ENCODE results near the gene COASY.

The COASY gene

DNA sequence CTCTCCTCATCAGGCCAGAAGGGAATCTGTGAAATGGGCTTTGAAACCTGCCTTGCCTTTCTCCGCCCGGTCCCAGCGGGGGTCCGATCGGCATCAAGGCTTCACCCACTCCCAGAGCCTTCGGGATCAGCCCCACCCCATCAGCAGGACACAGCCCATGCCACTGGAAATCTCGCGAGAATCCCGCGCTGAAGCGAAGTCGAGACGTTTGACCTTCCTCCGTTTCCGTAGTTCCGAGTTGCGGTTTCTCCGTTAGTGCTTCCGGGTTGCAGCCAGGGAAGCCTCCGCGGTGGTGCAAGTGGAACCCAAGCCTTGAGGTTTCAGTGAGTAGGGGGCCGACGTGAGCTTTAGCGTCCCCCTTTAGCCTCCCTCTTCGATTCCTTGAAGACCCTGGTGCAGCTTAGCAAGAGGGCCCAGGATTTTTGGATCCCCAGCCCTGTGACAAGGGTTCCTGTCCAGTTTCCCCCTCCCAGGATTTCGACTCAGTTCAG lies at the start of gene COASY:
Gene COASY (plus strand): TSS at position 252 of the 491 bp plus-strand sequence. CDS start 475 bp downstream, outside the sequence.
- in situ Hi-C loops (cut with MboI; ENCODE audit: low sequenced_read_pairs) = no loop called here

DNA sequence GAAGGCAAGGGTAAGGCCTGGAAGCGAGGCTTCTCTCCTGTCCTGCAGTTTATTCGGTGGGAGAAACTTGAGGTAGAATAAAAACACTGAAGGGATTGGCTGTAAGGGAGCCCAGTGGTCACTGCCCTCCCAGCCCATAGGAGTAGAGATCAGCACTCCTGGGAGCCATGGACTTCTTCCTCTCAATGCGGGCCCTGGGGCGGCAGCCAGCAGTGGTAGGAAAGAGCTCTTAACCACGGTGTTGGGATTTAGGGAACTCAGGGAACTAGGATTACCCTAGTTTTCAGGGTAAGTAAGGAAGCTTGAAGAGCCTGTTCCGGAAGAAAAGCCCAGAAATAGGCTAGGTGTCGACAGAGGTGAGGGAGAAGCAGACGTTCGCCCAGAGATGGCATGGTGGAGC lies 49.7 kb upstream of the COASY start:
- in situ Hi-C loops (cut with MboI; ENCODE audit: low sequenced_read_pairs) = no loop called here

DNA sequence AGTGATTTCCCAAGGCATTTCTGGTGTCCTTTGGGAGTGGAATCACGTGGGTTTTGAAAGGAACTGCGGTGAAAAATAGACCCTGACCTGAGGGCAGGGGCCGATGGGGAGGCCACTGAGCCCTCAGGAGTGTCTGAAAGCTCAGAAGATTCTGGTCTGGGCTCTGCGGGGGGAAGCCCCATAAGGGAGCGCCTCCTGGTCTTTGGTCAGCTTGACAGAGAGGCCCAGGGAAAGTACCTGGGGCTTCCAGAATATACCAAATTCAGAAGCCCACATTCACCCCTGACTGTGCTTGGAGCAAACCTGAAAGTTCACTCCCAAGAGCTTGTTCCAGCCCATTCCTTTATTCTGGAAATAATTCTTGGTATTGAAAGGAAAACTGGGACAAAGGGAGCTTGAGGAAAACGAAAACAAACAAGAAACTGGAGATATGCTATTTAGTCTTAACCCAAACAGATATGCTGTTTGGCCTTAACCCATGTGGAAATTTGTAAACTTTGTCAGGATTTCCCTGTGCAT lies 49.2 kb upstream of the COASY start:
- in situ Hi-C loops (cut with MboI; ENCODE audit: low sequenced_read_pairs) = no loop called here

DNA sequence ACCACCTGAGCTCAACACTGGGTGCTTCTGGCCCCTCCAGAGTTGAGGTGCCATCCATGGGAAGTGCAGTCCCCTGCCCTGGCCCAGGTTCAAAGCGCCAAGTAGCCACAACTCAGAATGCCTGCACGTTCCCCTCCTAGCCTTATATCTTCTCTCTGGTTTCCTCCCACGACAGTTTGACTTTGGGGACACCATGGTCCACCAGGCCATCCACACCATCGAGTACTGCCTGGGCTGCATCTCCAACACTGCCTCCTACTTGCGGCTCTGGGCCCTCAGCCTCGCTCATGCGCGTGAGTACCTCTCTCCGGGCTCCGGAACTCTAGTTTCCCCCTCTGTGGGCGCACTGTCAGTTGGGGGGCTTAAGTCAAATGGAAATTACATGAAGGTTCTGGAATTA lies 48.3 kb upstream of the COASY start:
- in situ Hi-C loops (cut with MboI; ENCODE audit: low sequenced_read_pairs) = no loop called here

DNA sequence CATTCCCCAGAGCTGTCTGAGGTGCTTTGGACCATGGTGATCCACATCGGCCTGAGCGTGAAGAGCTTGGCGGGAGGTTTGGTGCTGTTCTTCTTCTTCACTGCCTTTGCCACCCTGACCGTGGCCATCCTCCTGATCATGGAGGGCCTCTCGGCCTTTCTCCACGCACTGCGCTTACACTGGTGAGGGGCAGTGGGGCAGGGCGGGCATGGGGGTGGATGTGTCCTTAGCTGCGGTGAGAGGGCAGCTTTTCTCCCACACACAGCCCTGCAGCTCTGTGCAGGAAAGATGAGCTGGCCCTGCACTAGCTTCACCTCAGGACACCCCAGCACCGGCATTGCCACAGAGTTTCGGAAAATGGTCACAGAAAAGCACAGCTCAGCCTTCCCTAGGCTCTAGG lies 47.7 kb upstream of the COASY start:
- in situ Hi-C loops (cut with MboI; ENCODE audit: low sequenced_read_pairs) = no loop called here

DNA sequence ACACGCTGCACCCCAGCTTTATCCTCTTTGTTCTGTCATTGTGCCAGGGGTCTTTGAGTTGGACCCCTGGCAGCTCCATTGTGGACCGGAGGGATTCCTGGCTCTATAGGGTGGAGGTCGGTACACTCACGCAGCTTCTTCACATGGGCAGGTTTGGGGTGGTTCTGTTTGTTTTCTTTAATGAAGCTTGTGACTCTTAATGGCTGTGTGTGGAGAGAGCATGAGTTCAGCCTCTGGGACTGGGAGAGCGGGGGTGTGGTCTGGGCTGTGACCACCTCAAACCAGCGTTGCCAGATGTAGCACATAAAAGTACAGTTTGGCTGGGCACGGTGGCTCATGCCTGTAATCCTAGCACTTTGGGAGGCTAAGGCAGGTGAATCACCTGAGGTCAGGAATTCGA lies 47.1 kb upstream of the COASY start:
- in situ Hi-C loops (cut with MboI; ENCODE audit: low sequenced_read_pairs) = no loop called here

DNA sequence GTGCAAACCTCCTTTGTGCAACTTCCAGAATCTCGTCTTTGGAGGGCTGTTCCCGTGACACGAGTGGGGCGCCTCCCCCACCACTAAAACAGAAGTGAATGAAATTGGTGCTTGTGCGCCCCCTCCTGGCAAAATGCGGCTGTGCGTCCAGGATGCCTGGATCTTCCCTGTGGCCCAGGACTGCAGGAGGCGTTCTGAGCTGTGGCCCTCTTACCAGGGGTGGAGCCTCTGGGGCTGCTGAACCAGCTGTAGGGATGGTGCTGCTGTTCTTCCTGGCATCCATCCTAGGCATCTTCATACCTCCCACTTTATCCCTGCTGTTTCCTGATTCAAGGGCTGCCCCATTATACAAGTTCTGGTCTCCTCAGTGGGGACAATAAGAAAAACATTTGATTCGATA lies 44.4 kb upstream of the COASY start:
- in situ Hi-C loops (cut with MboI; ENCODE audit: low sequenced_read_pairs) = no loop called here

DNA sequence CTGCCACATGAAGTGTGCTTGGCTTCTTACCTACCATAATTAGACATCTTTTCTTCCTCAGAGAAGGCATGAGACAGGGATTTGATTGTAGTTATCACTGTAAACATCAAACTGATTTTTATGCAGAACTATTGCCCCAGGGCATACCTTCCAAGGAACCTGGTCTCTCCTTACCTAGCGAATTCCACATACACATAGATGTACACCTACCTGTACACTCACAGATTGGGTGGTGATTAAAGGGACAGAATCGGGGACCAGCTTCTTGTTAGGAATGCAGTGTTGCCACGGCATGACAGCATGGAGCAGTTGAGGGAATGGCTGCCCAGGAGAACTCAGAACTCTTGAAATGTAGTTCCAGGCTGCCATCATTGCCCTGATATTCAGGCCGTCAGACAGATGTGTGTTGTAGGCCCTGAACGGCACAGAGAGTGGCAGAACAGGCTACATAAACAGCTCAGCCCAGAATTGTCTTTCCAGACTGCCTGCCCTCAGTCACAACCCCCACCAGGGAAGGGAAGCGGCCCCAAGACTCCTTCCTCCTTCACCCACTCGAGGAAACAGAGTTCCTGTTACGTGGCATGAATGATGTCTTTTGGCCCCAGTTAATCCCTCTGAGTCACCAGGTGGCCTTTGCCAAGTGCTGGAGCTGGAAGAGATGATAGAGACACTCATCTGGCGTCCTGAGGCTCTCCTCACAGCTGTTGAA lies 43.7 kb upstream of the COASY start:
- in situ Hi-C loops (cut with MboI; ENCODE audit: low sequenced_read_pairs) = no loop called here

DNA sequence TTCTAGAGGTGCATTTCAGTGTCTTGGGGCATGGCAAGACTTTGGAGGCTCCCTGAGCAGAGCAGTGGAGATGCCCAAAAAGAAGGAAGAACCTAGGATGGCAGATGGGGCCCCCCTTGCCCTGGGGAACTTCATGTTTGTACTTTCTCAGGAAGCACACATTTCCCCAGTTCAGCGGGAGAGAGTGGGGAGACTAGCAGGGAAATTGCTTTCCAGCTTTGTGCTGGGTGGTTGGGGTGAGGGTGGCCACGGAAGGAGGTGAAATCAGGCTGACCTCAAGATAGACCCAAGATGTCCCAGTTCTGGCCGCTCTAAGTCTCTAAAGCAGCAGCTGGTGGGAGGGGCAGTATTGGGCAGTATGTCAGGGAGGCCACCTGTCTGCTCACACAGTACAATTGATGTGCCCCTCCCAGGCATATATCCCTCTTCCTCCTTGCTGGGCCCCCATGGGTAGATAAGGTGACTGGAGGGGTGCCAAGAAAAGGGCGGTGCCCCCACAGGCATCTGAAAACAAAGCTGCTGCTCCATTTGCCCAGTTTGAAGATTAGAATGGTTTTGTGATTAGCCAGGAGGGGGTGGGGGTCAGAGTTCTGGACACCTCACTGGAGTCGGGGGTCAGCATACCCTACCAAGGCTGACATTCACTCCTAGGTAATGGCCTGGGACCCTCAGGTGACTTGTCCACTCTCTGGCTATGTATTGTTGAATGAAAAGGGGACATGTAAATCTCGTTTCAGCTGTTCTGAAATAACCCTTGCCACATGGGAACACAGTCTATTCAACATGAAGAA lies 43.0 kb upstream of the COASY start:
- in situ Hi-C loops (cut with MboI; ENCODE audit: low sequenced_read_pairs) = no loop called here

DNA sequence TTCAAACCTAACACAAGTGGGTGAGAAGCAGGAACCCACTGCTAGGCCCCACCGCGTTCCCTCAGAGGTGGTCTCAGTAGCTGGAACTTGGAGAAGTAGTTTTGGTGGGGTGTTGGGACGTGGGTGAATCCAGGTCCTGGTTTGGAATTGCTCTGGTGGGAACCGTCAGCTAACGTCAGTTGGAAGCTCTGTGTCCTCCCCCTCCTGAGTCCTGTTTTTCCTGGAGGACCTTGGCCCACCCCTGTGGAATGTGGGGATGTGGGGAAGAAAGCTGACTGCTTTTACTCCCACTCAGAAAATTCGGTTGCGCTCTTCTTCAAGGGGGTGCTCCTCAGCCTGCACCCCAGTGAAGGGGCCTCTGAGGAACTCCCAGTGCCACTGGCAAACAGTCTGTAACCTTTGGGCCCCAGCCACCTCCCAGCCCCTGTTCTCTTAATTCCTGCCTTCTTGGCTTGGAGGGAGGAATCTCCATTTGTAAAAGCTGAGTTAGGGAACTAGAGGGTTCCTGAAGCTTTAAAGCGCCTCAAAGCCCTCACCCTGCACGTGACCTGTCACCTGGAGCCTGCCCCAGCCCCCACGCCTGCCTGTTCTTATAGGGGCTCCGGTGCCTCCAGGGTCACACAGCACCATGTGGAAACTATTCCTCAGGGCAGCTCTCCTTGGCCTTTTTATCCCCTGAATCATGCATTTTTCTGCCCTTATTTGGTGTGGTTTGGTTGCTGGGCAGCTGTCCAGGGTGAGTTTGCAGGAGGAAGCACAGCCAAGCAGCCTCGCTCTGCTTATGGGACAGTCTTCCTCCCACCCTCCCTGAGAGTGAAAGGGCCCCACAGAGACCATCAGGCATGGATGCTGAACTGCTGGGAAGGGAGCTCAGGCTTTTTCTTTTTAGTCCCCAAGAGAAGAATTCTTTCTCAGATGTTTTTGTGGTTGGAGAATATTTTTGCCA lies 42.1 kb upstream of the COASY start:
- in situ Hi-C loops (cut with MboI; ENCODE audit: low sequenced_read_pairs) = loop anchor here (10.0 kb wide), 1 partner anchor 195 kb away; no protein-coding TSS in a partner anchor

DNA sequence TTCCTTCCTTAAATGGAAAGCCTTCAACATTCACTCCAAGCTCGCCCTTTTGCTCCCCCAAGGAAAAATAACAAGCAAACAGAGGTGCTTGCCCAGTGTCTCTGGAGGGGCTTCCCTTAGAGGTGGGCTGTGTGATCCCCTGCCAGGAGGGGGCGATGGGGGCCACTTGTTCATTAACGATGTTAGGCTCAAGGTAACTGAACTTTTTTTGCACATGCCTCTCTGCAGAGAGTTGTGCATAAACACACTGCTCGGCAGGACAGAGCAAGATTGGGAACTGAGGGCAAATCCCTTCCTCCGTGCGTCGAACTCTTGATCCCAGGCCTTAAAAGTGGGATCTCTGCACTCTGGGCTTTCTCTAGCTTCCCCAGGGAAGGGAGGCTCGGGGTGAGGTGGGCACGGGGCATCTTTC lies 41.4 kb upstream of the COASY start:
- in situ Hi-C loops (cut with MboI; ENCODE audit: low sequenced_read_pairs) = loop anchor here (10.0 kb wide), 1 partner anchor 196 kb away; no protein-coding TSS in a partner anchor

DNA sequence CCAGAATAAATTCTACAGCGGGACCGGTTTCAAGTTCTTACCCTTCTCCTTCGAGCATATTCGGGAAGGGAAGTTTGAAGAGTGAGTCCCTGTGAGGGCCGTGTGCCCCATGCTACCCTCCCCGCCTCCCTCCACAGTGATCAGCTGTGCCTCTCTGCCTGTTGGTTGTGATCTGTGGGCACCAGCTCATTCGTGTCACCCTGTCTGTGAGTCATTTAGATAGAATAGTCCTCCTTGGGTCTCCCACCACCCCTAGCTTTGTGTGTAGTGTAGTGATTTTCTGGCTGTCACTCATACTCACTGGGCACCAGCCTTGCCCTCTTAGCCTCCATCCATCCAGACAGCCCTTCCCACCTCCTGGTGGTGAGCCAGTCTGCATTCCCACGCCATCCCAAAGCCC lies 40.9 kb upstream of the COASY start:
- in situ Hi-C loops (cut with MboI; ENCODE audit: low sequenced_read_pairs) = loop anchor here (10.0 kb wide), 1 partner anchor 196 kb away; no protein-coding TSS in a partner anchor

DNA sequence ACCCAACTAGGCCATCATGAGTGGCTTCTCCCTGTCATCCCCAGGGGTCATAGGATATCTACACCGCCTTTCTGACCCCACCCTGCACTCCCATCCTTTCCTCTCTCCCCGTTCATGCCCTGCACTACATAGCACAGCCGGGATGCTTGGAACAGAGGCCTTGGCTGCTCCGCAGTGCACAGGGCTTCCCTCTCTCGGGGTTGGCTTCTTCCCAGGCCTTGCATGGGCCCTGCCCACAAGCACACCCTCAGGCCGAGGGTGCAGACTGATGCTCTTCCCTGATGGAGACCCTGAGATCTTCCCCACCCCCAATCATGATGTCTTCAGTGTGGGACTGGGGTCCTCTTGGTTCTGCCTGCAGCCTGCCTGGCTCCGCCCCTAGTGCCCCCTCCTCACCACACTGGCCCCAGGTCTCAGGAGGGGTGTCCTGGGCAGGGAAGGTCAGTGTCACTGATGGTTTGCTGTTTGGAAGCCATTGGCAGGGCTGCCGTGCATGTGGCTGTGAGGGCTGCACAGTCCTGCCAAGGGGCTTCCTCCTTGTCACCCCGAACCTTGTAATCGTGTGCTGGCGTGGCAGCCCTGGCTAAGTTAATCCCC lies 40.2 kb upstream of the COASY start:
- in situ Hi-C loops (cut with MboI; ENCODE audit: low sequenced_read_pairs) = loop anchor here (10.0 kb wide), 1 partner anchor 197 kb away; no protein-coding TSS in a partner anchor

DNA sequence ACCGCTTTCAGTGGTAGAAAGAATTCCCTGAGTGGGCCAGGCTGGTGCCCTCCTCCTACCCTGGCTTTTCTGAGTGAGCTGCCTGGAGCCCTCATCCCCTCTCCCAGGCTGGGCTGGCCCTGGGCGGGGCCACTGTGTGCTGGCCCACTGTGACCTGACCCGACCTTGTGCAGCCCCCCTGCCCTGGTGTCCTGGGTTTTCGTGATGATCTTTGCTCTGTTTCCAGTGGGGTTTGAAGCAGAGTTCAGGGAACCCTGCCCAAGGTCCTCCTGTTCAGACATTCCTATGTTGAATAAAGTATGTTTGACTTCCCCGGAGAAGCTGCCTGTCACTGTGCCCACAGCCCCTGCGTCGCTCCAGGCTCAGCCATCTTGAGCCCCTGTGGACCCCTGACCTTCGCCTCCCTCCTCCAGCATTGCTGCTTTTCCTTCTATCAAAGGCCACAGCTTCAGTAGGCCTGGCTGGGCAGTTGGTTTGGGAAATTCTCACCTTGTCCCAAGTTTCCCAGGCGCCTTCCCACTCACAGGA lies 39.6 kb upstream of the COASY start:
- in situ Hi-C loops (cut with MboI; ENCODE audit: low sequenced_read_pairs) = loop anchor here (10.0 kb wide), 1 partner anchor 198 kb away; no protein-coding TSS in a partner anchor

DNA sequence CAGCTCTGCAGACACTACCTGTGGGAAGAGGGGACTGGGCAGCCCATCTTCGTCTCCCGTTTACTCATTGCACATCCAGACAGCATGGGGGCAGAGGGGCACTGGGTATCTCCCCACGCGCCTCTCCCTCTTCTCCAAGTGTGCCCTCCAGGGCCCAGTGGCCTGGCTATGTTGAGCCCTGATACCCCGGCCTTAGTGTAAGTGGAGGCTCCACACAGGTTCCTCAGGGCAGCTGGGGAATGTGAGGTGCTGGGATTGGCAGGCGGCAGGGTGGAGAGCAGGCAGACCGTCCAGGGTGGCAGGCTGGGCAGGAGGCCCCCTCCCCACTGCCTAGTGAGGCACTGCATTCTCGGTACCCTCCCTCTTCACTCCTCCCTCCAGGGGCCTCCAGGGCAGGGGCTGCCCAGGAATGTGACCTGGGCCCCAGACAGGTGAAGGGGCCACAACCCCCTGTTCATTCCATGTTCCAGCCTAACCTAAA lies 39.1 kb upstream of the COASY start:
- in situ Hi-C loops (cut with MboI; ENCODE audit: low sequenced_read_pairs) = loop anchor here (10.0 kb wide), 1 partner anchor 198 kb away; no protein-coding TSS in a partner anchor

DNA sequence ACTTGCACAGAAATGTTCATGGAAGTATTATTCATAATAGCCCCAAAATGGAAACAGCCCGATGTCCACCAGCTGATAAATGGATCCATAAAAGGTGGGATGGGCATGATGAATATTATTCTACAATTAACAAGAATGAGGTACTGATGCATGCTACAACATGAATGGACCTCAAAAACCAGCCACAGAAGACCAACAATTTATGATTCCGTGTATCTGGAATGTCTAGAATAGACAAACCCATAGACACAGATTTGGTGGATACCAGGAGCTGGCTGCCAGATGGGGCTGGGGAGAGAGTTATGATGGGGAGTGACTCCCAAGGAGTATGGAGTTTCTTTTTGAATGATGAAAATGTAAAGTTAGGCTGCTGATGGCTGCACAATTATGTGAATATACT lies 36.7 kb upstream of the COASY start:
- in situ Hi-C loops (cut with MboI; ENCODE audit: low sequenced_read_pairs) = loop anchor here (10.0 kb wide), 1 partner anchor 200 kb away; no protein-coding TSS in a partner anchor

DNA sequence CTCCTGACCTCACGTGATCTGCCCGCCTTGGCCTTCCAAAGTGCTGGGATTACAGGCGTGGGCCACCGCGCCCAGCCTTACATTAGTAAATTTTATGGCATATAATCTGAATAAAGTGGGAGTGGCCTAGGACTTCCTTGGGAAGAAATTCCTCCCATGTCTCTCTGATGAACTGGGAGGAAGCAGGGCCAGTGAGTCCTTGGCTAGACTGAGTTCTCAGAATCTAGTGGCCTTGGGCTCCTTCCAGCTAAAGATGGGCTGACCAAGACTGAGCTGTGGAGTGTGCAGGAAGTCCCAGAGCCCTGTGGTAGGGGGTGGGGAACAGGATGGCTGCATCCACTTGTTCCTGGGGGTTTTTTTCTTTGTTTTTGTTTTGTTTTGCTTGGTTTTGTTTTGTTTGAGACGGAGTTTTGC lies 35.9 kb upstream of the COASY start:
- in situ Hi-C loops (cut with MboI; ENCODE audit: low sequenced_read_pairs) = loop anchor here (10.0 kb wide), 1 partner anchor 201 kb away; no protein-coding TSS in a partner anchor

DNA sequence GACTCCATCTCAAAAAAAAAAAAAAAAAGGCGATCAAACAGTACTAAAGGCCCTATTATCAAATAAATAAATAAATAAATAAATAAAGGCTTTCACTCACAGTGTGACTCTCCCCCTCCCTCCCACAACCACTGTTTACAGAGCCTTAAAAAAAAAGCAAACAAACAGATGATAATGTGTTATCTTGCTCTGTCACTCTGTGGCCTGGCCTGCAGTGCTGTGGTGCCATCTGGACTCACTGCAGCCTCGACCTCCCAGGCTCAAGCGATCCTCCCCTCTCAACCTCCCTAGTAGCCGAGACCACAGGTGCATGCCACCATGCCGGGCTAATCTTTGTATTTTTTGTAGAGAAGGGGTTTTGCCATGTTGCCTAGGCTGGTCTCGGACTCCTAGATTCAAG lies 34.0 kb upstream of the COASY start:
- in situ Hi-C loops (cut with MboI; ENCODE audit: low sequenced_read_pairs) = loop anchor here (10.0 kb wide), 1 partner anchor 203 kb away; no protein-coding TSS in a partner anchor

DNA sequence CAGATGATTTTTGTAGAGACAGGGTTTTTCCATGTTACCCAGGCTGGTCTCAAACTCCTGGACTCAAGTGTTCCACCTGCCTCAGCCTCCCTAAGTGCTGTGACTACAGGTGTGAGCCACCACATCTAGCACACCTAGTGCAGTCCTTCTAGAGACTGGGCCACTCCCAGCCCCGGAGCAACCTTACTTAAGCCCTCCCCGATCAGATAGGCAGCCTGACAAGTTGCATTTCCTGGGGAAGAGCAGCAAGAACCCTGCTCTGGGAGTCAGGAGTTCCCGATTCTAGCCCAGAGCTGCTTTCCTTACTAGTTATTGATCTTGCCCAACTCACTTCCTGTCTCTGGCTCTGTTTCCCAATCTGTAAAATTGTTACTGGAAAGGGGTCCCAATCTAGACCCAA lies 32.9 kb upstream of the COASY start:
- in situ Hi-C loops (cut with MboI; ENCODE audit: low sequenced_read_pairs) = loop anchor here (10.0 kb wide), 1 partner anchor 204 kb away; no protein-coding TSS in a partner anchor
